ENCODE results near the gene CDC42EP3.

DNA sequence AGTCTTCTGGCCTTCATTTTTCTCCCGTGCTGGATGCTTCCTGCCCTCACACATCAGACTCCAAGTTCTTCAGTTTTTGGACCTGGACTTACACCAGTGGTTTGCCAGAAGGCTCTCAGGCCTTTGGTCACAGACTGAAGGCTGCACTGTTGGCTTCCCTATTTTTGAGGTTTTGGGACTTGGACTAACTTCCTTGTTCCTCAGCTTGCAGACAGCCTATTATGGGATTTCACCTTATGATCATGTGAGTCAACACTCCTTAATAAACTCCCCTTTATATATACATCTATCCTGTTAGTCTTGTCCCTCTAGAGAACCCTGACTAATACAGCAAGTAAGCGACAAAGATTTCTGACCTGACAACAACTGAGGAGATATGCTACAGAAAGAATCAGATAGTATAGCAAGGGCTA lies 7.2 kb downstream of the CDC42EP3 start:
- TF ChIP-seq, protein P1, sequence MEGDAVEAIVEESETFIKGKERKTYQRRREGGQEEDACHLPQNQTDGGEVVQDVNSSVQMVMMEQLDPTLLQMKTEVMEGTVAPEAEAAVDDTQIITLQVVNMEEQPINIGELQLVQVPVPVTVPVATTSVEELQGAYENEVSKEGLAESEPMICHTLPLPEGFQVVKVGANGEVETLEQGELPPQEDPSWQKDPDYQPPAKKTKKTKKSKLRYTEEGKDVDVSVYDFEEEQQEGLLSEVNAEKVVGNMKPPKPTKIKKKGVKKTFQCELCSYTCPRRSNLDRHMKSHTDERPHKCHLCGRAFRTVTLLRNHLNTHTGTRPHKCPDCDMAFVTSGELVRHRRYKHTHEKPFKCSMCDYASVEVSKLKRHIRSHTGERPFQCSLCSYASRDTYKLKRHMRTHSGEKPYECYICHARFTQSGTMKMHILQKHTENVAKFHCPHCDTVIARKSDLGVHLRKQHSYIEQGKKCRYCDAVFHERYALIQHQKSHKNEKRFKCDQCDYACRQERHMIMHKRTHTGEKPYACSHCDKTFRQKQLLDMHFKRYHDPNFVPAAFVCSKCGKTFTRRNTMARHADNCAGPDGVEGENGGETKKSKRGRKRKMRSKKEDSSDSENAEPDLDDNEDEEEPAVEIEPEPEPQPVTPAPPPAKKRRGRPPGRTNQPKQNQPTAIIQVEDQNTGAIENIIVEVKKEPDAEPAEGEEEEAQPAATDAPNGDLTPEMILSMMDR (IDR thresholded peaks at IDR 0.05; ENCODE audit: poor library complexity, severe bottlenecking) = no peak
- TF ChIP-seq POLR2AphosphoS5 (IDR thresholded peaks at IDR 0.05) = no peak
- TF ChIP-seq TAF1 (IDR thresholded peaks at IDR 0.05; ENCODE audit: low read depth) = no peak
- TF ChIP-seq, protein P2, sequence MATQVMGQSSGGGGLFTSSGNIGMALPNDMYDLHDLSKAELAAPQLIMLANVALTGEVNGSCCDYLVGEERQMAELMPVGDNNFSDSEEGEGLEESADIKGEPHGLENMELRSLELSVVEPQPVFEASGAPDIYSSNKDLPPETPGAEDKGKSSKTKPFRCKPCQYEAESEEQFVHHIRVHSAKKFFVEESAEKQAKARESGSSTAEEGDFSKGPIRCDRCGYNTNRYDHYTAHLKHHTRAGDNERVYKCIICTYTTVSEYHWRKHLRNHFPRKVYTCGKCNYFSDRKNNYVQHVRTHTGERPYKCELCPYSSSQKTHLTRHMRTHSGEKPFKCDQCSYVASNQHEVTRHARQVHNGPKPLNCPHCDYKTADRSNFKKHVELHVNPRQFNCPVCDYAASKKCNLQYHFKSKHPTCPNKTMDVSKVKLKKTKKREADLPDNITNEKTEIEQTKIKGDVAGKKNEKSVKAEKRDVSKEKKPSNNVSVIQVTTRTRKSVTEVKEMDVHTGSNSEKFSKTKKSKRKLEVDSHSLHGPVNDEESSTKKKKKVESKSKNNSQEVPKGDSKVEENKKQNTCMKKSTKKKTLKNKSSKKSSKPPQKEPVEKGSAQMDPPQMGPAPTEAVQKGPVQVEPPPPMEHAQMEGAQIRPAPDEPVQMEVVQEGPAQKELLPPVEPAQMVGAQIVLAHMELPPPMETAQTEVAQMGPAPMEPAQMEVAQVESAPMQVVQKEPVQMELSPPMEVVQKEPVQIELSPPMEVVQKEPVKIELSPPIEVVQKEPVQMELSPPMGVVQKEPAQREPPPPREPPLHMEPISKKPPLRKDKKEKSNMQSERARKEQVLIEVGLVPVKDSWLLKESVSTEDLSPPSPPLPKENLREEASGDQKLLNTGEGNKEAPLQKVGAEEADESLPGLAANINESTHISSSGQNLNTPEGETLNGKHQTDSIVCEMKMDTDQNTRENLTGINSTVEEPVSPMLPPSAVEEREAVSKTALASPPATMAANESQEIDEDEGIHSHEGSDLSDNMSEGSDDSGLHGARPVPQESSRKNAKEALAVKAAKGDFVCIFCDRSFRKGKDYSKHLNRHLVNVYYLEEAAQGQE (IDR thresholded peaks at IDR 0.05; ENCODE audit: borderline replicate concordance) = no peak
- TF ChIP-seq EZH2 (IDR thresholded peaks at IDR 0.05; ENCODE audit: borderline replicate concordance, insufficient read depth, low read length, poor library complexity, severe bottlenecking) = no peak
- no peak for TF ChIP-seq MXI1 (conservative IDR thresholded peaks at IDR 0.05; ENCODE audit: poor library complexity, severe bottlenecking)
- TF ChIP-seq RAD21 (conservative IDR thresholded peaks at IDR 0.05) = no peak

All from neural cell (in vitro differentiated cells).